Neural cell (in vitro differentiated cells): Measurements from ENCODE around the gene CNIH3. TPM values are rescaled to one million over a fixed set of nuclear protein-coding genes. Genes with fewer than 3 reads are reported as not detected.

Experiments
- H2AFZ ChIP-seq: fragments of 200-600, 300-800 bp; sonication (generic), shearing (Covaris generic); 2 replicates; pipeline ENCODE4 v1.6.0; 2014; ENCODE audit warnings: low read depth, mild to moderate bottlenecking, antibody characterized with exemption, low read length, moderate library complexity
- H3F3A ChIP-seq: fragments of 200-600 bp; shearing (Covaris generic); 2 replicates; pipeline ENCODE4 v1.6.1; 2016; ENCODE audit warnings: mild to moderate bottlenecking, moderate library complexity, mixed read lengths, antibody characterized with exemption, low read length; ENCODE audit not compliant: insufficient read depth, poor library complexity, severe bottlenecking
- H3K27ac ChIP-seq: fragments of 200-600, 300-800 bp; sonication (generic), shearing (Covaris generic); 2 replicates; pipeline ENCODE4 v1.5.1; 2014; ENCODE audit warnings: mild to moderate bottlenecking, low read length, moderate library complexity
- H3K27me3 ChIP-seq: fragments of 300-800, 200-600 bp; sonication (generic), shearing (Covaris generic); 2 replicates; pipeline ENCODE4 v1.6.0; 2014; ENCODE audit warnings: mild to moderate bottlenecking, low read depth, low read length, moderate library complexity; ENCODE audit not compliant: insufficient read depth
- H3K36me3 ChIP-seq: fragments of 300-800, 200-600 bp; sonication (generic), shearing (Covaris generic); 2 replicates; pipeline ENCODE4 v1.5.1; 2014; ENCODE audit warnings: mild to moderate bottlenecking, antibody characterized with exemption, low read length, moderate library complexity; ENCODE audit not compliant: insufficient read depth
- H3K4me2 ChIP-seq: fragments of 300-800, 200-600 bp; sonication (generic), shearing (Covaris generic); 2 replicates; pipeline ENCODE4 v1.6.0; 2014; ENCODE audit warnings: mild to moderate bottlenecking, low read length
- H3K4me3 ChIP-seq: fragments of 300-800, 200-600 bp; sonication (generic), shearing (Covaris generic); 2 replicates; pipeline ENCODE4 v1.5.1; 2014; ENCODE audit warnings: mild to moderate bottlenecking, low read length, moderate library complexity
- H3K79me2 ChIP-seq: fragments of 200-600 bp; shearing (Covaris generic); replicated peaks from 2 replicates; pipeline ENCODE4 v1.6.0; 2014; ENCODE audit warnings: mild to moderate bottlenecking, low read length, moderate library complexity; ENCODE audit not compliant: insufficient read depth
- H3K9ac ChIP-seq: fragments of 300-800, 200-600 bp; sonication (generic), shearing (Covaris generic); 2 replicates; pipeline ENCODE4 v1.6.1; 2016; ENCODE audit warnings: mild to moderate bottlenecking, low read length, mixed read lengths
- H3K9me2 ChIP-seq: fragments of 200-600 bp; shearing (Covaris generic); 2 replicates; pipeline ENCODE4 v1.6.1; 2016; ENCODE audit warnings: mild to moderate bottlenecking, low read length, mixed read lengths; ENCODE audit not compliant: insufficient read depth
- H3K9me3 ChIP-seq: fragments of 200-600, 300-800 bp; sonication (generic), shearing (Covaris generic); 2 replicates; pipeline ENCODE4 v1.6.1; 2016; ENCODE audit warnings: mild to moderate bottlenecking, mixed run types, low read length, moderate library complexity, mixed read lengths
- H4K20me1 ChIP-seq: fragments of 200-600 bp; shearing (Covaris generic); 2 replicates; pipeline ENCODE4 v1.6.1; 2016; ENCODE audit warnings: mild to moderate bottlenecking, mixed run types; ENCODE audit not compliant: insufficient read depth
- CTCF ChIP-seq: fragments of 450-650 bp; IDR thresholded peaks from 2 replicates; pipeline ENCODE4 v1.5.1; 2014; ENCODE audit warnings: antibody characterized with exemption, mild to moderate bottlenecking, moderate library complexity; ENCODE audit not compliant: poor library complexity, severe bottlenecking
- EP300 ChIP-seq: fragments of 450-650 bp; conservative IDR thresholded peaks from 2 replicates; pipeline ENCODE4 v1.6.1; 2014; ENCODE audit warnings: antibody characterized with exemption, mild to moderate bottlenecking, moderate library complexity; ENCODE audit not compliant: poor library complexity, severe bottlenecking
- EZH2 ChIP-seq: fragments of 200-600, 300-800 bp; shearing (Covaris generic), sonication (generic); IDR thresholded peaks from 2 replicates; pipeline ENCODE4 v1.6.1; 2014; ENCODE audit warnings: antibody characterized with exemption, low read length, borderline replicate concordance, mild to moderate bottlenecking; ENCODE audit not compliant: insufficient read depth, poor library complexity, severe bottlenecking
- MXI1 ChIP-seq: fragments of 450-650 bp; conservative IDR thresholded peaks from 2 replicates; pipeline ENCODE4 v1.6.1; 2014; ENCODE audit warnings: antibody characterized with exemption, mild to moderate bottlenecking; ENCODE audit not compliant: poor library complexity, severe bottlenecking
- POLR2AphosphoS5 ChIP-seq: IDR thresholded peaks from 2 replicates; pipeline ENCODE4 v1.6.1; 2012
- RAD21 ChIP-seq: fragments of 450-650 bp; conservative IDR thresholded peaks from 2 replicates; pipeline ENCODE4 v1.6.1; 2014; ENCODE audit warnings: antibody characterized with exemption, mild to moderate bottlenecking, moderate library complexity
- REST ChIP-seq: IDR thresholded peaks from 2 replicates; pipeline ENCODE4 v1.6.1; 2012; ENCODE audit warnings: borderline replicate concordance
- SMC3 ChIP-seq: fragments of 450-650 bp; conservative IDR thresholded peaks from 2 replicates; pipeline ENCODE4 v1.6.1; 2014; ENCODE audit warnings: antibody characterized with exemption, mild to moderate bottlenecking, moderate library complexity; ENCODE audit not compliant: poor library complexity
- TAF1 ChIP-seq: IDR thresholded peaks from 2 replicates; pipeline ENCODE4 v1.6.1; 2012; ENCODE audit warnings: low read depth
- polyA plus RNA-seq: library from polyadenylated mRNA; depleted of rRNA; stranded (reverse); fragments of >200 nt; gene quantifications from 2 replicates; pipeline ENCODE4 v1.2.3, GENCODE V29; 2014

CNIH3 gene
- polyA plus RNA-seq, 1 donor from 2014 or later: 9.3 TPM

- H3K27ac ChIP-seq: no peak overlapping the region
- H3K36me3 ChIP-seq: no peaks in the 10 kb centered on the region
- H4K20me1 ChIP-seq: no peaks in the 10 kb centered on the region
- no peaks in the 10 kb centered on the region for H3K9me2 ChIP-seq
- H3K4me3 ChIP-seq: no peak overlapping the region
- no peaks in the 10 kb centered on the region for H3K79me2 ChIP-seq
- H3K9me3 ChIP-seq: no peaks in the 10 kb centered on the region
- no peak overlapping the region for H3K9ac ChIP-seq
- H3F3A ChIP-seq: no peaks in the 10 kb centered on the region
- H2AFZ ChIP-seq: no peak overlapping the region
- TF ChIP-seq TAF1 (no peak), EZH2 (no peak), SMC3 (no peak), MXI1 (no peak), CTCF (no peak), POLR2AphosphoS5 (no peak), RAD21 (no peak)
- H3K4me2 ChIP-seq: no peak overlapping the region
- H3K27me3 ChIP-seq: no peaks in the 10 kb centered on the region
Observed at GRCh38 chr1:224587051-224587450, 29.1 kb upstream of the CNIH3 start.

- H3K4me2 ChIP-seq: no peak overlapping the region
- no peak overlapping the region for H2AFZ ChIP-seq
- H3K9me2 ChIP-seq: no peaks in the 10 kb centered on the region
- no peaks in the 10 kb centered on the region for H3F3A ChIP-seq
- H3K9me3 ChIP-seq: no peaks in the 10 kb centered on the region
- TF ChIP-seq TAF1 (no peak), SMC3 (no peak), MXI1 (no peak), EP300 (no peak), EZH2 (no peak)
- no peak overlapping the region for H3K4me3 ChIP-seq
- H3K36me3 ChIP-seq: no peaks in the 10 kb centered on the region
- no peak overlapping the region for H3K27ac ChIP-seq
- H3K9ac ChIP-seq: no peak overlapping the region
- H3K79me2 ChIP-seq: no peaks in the 10 kb centered on the region
- no peaks in the 10 kb centered on the region for H4K20me1 ChIP-seq
- no peaks in the 10 kb centered on the region for H3K27me3 ChIP-seq
Observed at GRCh38 chr1:224588515-224588914, 27.6 kb upstream of the CNIH3 start.

- Histone ChIP-seq H2AFZ (no peak overlapping the region), H3K79me2 (no peaks in the 10 kb centered on the region), H3K9me3 (no peaks in the 10 kb centered on the region), H3K36me3 (no peaks in the 10 kb centered on the region), H3K9ac (no peak overlapping the region), H3K27ac (no peak overlapping the region), H3K27me3 (no peaks in the 10 kb centered on the region), H4K20me1 (no peaks in the 10 kb centered on the region), H3K4me2 (no peak overlapping the region), H3F3A (no peaks in the 10 kb centered on the region), H3K9me2 (no peaks in the 10 kb centered on the region), H3K4me3 (no peak overlapping the region)
- TF ChIP-seq SMC3: no peak
- no peak for TF ChIP-seq EZH2
- no peak for TF ChIP-seq RAD21
- TF ChIP-seq EP300: no peak
- TF ChIP-seq MXI1: no peak
- no peak for TF ChIP-seq CTCF
- TF ChIP-seq REST: no peak
- no peak for TF ChIP-seq POLR2AphosphoS5
Observed at GRCh38 chr1:224589006-224589405, 27.1 kb upstream of the CNIH3 start.
